T-helper 9 cell (primary cell): ENCODE results near the gene PCDH17.

ENCODE experiments used
- DNase-seq: peaks from one replicate; pipeline ENCODE4 v3.0.0-alpha.2; 2020
- total RNA-seq, 2 donors: gene quantifications; one replicate each; lab custom pipeline; 2026; lab: John Stamatoyannopoulos, UW

The PCDH17 gene
- total RNA-seq: 0.14 to 0.24 reads per million in 2 donors

- DNase-seq: no peak
These were observed at the start of gene PCDH17 for GRCh38 chr13:57631596-57632275. PCDH17 (plus strand) TSS chr13:57631744; CDS start chr13:57632547, 803 bp downstream.

- no peak for DNase-seq
These were observed 49.5 kb upstream of the PCDH17 start for GRCh38 chr13:57582032-57582431.

GRCh38 chr13:57583529-57583928 is 48.0 kb upstream of the PCDH17 start:
- DNase-seq: no peak

- no peak for DNase-seq
These were observed 42.9 kb upstream of the PCDH17 start for GRCh38 chr13:57588639-57589038.

- no peak for DNase-seq
These were observed 35.8 kb upstream of the PCDH17 start for GRCh38 chr13:57595775-57596174.

- DNase-seq: no peak
These were observed 30.0 kb upstream of the PCDH17 start for GRCh38 chr13:57601536-57601935.

GRCh38 chr13:57604442-57604841 is 27.1 kb upstream of the PCDH17 start:
- no peak for DNase-seq

- no peak for DNase-seq
These were observed 19.6 kb upstream of the PCDH17 start for GRCh38 chr13:57611969-57612368.

GRCh38 chr13:57612568-57612967 is 19.0 kb upstream of the PCDH17 start:
- DNase-seq: no peak

GRCh38 chr13:57624565-57625435 is 6.7 kb upstream of the PCDH17 start:
- no peak for DNase-seq

GRCh38 chr13:57627663-57628062 is 3.9 kb upstream of the PCDH17 start:
- no peak for DNase-seq

GRCh38 chr13:57629391-57629804 is 2.1 kb upstream of the PCDH17 start:
- no peak for DNase-seq

- peak; percentile 27 for DNase-seq
These were observed 1.7 kb upstream of the PCDH17 start for GRCh38 chr13:57629821-57630235.

GRCh38 chr13:57630661-57631595 is 616 bp upstream of the PCDH17 start:
- DNase-seq: no peak

GRCh38 chr13:57632276-57633140 is 964 bp downstream of the PCDH17 start:
- no peak for DNase-seq

GRCh38 chr13:57633141-57633949 is 1.8 kb downstream of the PCDH17 start:
- DNase-seq: no peak

GRCh38 chr13:57633950-57634838 is 2.6 kb downstream of the PCDH17 start:
- DNase-seq: no peak

- no peak for DNase-seq
These were observed 3.3 kb downstream of the PCDH17 start for GRCh38 chr13:57634839-57635165.

- no peak for DNase-seq
These were observed 4.1 kb downstream of the PCDH17 start for GRCh38 chr13:57635541-57636085.

GRCh38 chr13:57636816-57637215 is 5.3 kb downstream of the PCDH17 start:
- DNase-seq: no peak
